Breast epithelium (tissue), 4 donors: ENCODE results near the gene PTPRM. TPM values are rescaled to one million over a fixed set of nuclear protein-coding genes. Genes with fewer than 3 reads are reported as not detected.

ENCODE experiments used
- DNase-seq, 2 donors: peaks; one replicate each; pipeline ENCODE4 v3.0.0-alpha.2; 2019; ENCODE audit warnings: low spot score in 2 of 2
- H3K27ac ChIP-seq, 2 donors: fragments of 200-600 bp; sonication (generic) in 1 of 2; one replicate each; pipeline ENCODE4 v1.5.1; 2016 to 2019; ENCODE audit warnings: mild to moderate bottlenecking in 1 of 2
- H3K27me3 ChIP-seq, 2 donors: fragments of 200-600 bp; sonication (generic) in 1 of 2; one replicate each; pipeline versions ENCODE4 v1.5.1 to v1.6.0; 2017 to 2019; ENCODE audit warnings: control low read depth in 1 of 2, mild to moderate bottlenecking in 1 of 2
- H3K36me3 ChIP-seq: fragments of 200-600 bp; one replicate; pipeline ENCODE4 v1.5.1; 2019
- H3K4me1 ChIP-seq, 2 donors: fragments of 200-600 bp; sonication (generic); one replicate each; pipeline ENCODE4 v1.5.1; 2016 to 2019; ENCODE audit warnings: control low read depth in 1 of 2
- H3K4me3 ChIP-seq, 3 donors: fragments of 200-600 bp; sonication (generic); 1 replicate in 2 of 3; 2 replicates in 1 of 3; pipeline ENCODE4 v1.5.1; 2016 to 2019; ENCODE audit warnings: mild to moderate bottlenecking in 3 of 3, moderate library complexity in 2 of 3
- H3K9me3 ChIP-seq, 2 donors: fragments of 200-600 bp; sonication (generic) in 1 of 2; one replicate each; pipeline ENCODE4 v1.5.1; 2016 to 2019; ENCODE audit warnings: control low read depth in 1 of 2
- CTCF ChIP-seq, 3 donors: fragments of 450-650 bp; IDR thresholded peaks; one replicate each; pipeline ENCODE4 v1.5.1; 2016 to 2017; ENCODE audit warnings: antibody characterized with exemption in 3 of 3, mild to moderate bottlenecking in 3 of 3, moderate library complexity in 3 of 3
- POLR2A ChIP-seq: fragments of 450-650 bp; IDR thresholded peaks from one replicate; pipeline ENCODE4 v1.6.1; 2016; ENCODE audit warnings: antibody characterized with exemption, mild to moderate bottlenecking, moderate library complexity
- POLR2AphosphoS5 ChIP-seq, 3 donors: sonication (generic); formaldehyde crosslinking; IDR thresholded peaks; one replicate each; pipeline ENCODE4 v1.6.1; 2017; ENCODE audit warnings: antibody characterized with exemption in 3 of 3
- intact Hi-C: fragments of 100-400 bp; cut with DNase I; formaldehyde crosslinking; loops from one replicate; pipeline ENCODE4 v1.15.1; 2023; ENCODE audit warnings: low total_unique reads
- total RNA-seq, 3 donors: library from RNA; depleted of rRNA; stranded (reverse); fragments of >200 nt; gene quantifications; one replicate each; pipeline ENCODE4 v1.1.0, GENCODE V29; 2016

Gene PTPRM
- total RNA-seq, 3 donors from 2014 or later, result 41.7 to 181 (median 140) TPM

- Histone ChIP-seq H3K4me3 (no peak overlapping the region), H3K27me3 (no peaks in the 10 kb centered on the region), H3K27ac (no peak overlapping the region), H3K9me3 (no peaks in the 10 kb centered on the region), H3K4me1 (no peaks in the 10 kb centered on the region), H3K36me3 (no peaks in the 10 kb centered on the region)
- no peak for DNase-seq
- TF ChIP-seq POLR2AphosphoS5 (IDR thresholded peaks at IDR 0.05) (no peak), CTCF (IDR thresholded peaks at IDR 0.05) (no peak), POLR2A (no peak)
- intact Hi-C loops, result no loop called here
These were observed 795.7 kb downstream of the PTPRM start for GRCh38 chr18:8362863-8363262.

GRCh38 chr18:8364385-8364784 lies 797.3 kb downstream of the PTPRM start:
- H3K9me3 ChIP-seq, result no peaks in the 10 kb centered on the region

GRCh38 chr18:8365006-8365405 lies 797.9 kb downstream of the PTPRM start:
- TF ChIP-seq CTCF (IDR thresholded peaks at IDR 0.05) (no peak), POLR2AphosphoS5 (IDR thresholded peaks at IDR 0.05) (no peak), POLR2A (no peak)
- Histone ChIP-seq H3K4me1 (no peaks in the 10 kb centered on the region), H3K36me3 (no peaks in the 10 kb centered on the region), H3K9me3 (no peaks in the 10 kb centered on the region), H3K27me3 (no peaks in the 10 kb centered on the region), H3K27ac (no peak overlapping the region), H3K4me3 (no peak overlapping the region)
- DNase-seq, result no peak
- intact Hi-C loops, result no loop called here

More at GRCh38 chr18:8364385-8364784, 797.3 kb downstream of the PTPRM start:
- no peak for DNase-seq
- H3K27ac ChIP-seq, result no peak overlapping the region
- no peaks in the 10 kb centered on the region for H3K4me1 ChIP-seq
- no peak overlapping the region for H3K4me3 ChIP-seq
- TF ChIP-seq CTCF (IDR thresholded peaks at IDR 0.05) (no peak), POLR2AphosphoS5 (IDR thresholded peaks at IDR 0.05) (no peak), POLR2A (no peak)
- no peaks in the 10 kb centered on the region for H3K36me3 ChIP-seq
- H3K27me3 ChIP-seq, result no peaks in the 10 kb centered on the region
- intact Hi-C loops, result no loop called here

GRCh38 chr18:8365528-8365927 lies 798.4 kb downstream of the PTPRM start:
- H3K4me3 ChIP-seq, result no peak overlapping the region
- TF ChIP-seq CTCF (IDR thresholded peaks at IDR 0.05) (no peak), POLR2AphosphoS5 (IDR thresholded peaks at IDR 0.05) (no peak), POLR2A (no peak)
- no peak overlapping the region for H3K27ac ChIP-seq
- H3K4me1 ChIP-seq, result no peaks in the 10 kb centered on the region
- intact Hi-C loops, result no loop called here
- DNase-seq, result no peak
- no peaks in the 10 kb centered on the region for H3K36me3 ChIP-seq
- H3K27me3 ChIP-seq, result no peaks in the 10 kb centered on the region
- H3K9me3 ChIP-seq, result no peaks in the 10 kb centered on the region

- no peak for DNase-seq
- intact Hi-C loops, result no loop called here
- TF ChIP-seq CTCF (IDR thresholded peaks at IDR 0.05) (no peak), POLR2AphosphoS5 (IDR thresholded peaks at IDR 0.05) (no peak), POLR2A (no peak)
- Histone ChIP-seq H3K4me3 (no peak overlapping the region), H3K27me3 (no peaks in the 10 kb centered on the region), H3K4me1 (no peaks in the 10 kb centered on the region), H3K27ac (no peak overlapping the region), H3K36me3 (no peaks in the 10 kb centered on the region), H3K9me3 (no peaks in the 10 kb centered on the region)
These were observed 799.0 kb downstream of the PTPRM start for GRCh38 chr18:8366070-8366469.
